Tongue (tissue), 2 donors: Measurements from ENCODE around the gene ABCB8. TPM values are rescaled to one million over a fixed set of nuclear protein-coding genes. Genes with fewer than 3 reads are reported as not detected.
"Not testable (repeated sequence)": the region's sequence is repeated elsewhere in the genome, so short reads cannot be mapped to it uniquely, and the experiment has no call there.

Source experiments
- DNase-seq: peaks from one replicate; pipeline ENCODE4 v3.0.0-alpha.2; 2015
- total RNA-seq: library from RNA; depleted of rRNA; stranded (reverse); fragments of >200 nt; gene quantifications from one replicate; pipeline ENCODE4 v1.2.3, GENCODE V29; 2014

ABCB8 gene
- total RNA-seq, 1 donor from 2014 or later, result 28.6 TPM

DNA sequence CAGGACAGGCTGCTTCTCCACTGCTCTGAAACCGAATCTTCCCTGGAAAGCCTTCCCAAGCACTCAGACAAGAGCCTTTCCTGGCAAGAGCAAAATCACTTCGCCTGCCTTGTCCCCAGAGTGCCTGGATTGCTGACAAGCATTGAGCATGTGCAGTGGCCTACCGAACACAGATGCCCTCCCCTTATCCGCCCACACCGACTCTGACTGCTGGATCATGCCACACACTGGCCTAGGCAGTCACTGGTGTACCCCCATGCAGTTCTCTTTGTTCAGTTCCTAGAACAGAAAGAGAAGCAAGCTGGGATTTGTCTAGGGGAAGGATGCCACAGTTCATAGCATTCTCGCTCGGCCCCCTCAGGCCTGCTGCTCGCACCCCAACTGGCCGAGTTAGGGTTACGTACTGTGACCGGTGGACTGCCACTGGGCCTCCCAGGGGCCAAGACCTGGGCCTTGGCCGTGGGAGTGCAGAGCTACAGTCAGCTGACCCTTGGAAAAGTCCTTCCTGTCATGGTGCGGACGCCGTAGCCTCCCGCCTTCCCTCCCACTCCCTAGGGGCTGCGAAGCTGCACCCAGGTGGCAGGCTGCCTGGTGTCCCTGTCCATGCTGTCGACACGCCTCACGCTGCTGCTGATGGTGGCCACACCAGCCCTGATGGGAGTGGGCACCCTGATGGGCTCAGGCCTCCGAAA, 6.9 kb downstream of the ABCB8 start:
- DNase-seq, result no peak

DNA sequence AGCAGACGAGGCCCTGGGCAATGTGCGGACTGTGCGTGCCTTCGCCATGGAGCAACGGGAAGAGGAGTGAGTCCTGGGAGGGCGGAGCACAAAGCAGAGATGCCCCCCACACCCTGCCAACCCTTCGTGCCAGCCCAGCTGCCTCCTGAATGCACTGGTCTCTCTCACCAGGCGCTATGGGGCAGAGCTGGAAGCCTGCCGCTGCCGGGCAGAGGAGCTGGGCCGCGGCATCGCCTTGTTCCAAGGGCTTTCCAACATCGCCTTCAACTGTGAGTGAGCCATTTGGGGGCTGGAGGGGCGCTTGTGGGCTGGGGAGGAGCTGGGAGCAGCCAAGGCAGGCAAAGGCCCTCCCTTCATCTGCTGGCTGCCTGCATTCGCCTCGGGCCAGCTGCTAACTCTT, 7.7 kb downstream of the ABCB8 start:
- no peak for DNase-seq

DNA sequence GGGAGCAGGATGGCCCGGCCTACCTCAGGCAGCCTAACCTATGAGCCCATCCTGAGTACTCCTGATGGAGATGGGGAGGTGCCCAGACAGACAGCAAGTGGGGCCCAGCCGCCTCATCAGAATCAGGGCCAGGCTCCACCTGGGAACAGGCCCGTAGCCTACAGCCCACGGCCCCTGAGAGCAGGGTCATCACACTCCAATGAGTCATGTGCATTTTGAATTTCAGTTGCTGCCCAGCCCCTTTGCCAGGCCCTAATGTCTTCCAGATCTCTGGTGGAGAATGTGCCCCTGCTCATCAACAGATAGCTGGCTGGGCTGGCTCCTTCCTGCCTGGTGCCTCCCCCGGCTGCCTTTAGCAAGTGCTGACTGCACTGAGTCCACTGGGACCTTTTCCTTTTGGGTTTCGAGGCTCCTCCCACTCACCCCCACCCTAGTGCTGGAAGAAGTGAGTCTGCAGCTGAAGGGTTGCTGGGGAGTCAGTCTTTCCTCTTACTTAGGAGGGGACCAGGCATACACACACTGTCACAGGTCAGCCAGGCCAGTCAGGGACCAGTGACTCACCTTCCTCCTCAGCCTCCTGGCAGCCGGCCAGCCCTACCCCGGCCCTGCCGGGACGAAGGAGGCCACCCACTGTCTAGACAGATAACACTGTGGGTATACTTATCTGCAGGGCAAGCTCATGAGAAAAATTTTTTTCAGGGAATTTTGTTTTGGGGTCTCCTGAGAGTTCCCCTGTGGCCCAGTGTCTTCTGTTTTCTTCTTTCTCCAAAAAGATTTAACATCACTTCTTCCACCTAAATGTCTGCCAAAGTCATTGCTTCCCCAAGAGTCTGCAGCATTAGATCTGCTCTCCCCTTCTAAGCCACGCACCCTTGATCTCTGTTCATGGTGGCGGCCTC, 10.9 kb downstream of the ABCB8 start:
- no peak for DNase-seq

DNA sequence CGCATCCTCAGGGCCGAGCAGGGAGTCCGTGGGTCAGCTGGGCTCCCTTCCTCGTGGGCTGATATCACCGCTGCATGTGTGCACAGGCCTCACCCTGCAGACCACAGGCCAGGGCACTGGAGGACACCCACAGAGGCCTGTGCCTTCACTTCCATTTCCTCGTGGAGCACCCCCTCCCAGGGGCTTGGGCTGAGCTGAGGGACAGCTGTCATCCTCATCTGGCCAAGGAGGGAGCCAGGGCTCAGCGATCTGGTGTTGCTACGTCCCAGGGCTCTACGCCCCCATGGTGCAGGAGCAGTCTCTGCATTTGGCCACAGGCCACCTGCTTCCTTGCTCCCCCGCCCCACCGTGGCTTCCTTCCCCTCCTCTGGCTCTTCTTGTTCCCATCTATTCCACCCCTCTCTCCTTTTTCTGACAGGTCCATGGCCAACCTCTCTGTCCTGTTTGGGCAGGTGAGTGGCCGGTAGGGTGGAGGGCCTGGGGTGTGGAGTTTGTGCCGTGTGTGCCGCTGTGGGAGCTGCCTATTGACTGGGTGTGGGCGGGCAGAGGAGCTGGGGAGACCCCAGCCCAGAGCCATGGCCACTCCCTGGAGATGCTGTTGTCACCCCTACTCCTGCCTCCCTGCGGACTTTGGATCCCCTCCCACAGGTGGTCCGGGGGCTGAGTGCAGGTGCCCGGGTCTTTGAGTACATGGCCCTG, 11.7 kb downstream of the ABCB8 start:
- DNase-seq, result no peak

DNA sequence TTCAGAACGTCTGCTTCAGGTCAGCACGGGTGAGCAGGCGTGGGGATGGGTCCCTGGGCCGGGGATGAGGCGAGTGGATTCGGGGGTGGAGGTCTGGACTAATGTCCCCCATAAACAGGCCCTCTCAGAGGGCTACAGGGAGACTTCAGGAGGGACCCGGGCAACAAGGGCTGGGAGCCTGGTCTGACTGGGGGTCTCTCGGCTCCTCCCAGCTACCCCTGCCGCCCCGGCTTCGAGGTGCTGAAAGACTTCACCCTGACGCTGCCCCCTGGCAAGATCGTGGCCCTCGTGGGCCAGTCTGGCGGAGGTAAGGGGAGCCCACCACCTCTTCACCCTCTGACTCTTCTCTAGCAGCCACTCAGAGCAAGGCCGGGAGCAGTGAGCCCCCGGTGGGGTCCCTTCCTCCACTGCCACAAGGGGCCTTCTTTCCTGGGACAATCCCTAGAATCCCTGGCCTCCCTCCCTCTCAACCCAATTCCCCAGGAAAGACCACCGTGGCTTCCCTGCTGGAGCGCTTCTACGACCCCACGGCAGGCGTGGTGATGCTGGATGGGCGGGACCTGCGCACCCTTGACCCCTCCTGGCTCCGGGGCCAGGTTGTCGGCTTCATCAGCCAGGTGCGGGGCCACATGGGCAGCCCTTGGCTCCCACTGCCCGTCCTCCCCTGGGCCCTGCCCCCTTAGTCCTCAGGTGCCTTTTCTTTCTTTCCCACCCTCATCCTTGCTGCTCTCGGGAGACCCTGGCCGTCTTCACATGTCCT, 12.5 kb downstream of the ABCB8 start:
- DNase-seq, result no peak

DNA sequence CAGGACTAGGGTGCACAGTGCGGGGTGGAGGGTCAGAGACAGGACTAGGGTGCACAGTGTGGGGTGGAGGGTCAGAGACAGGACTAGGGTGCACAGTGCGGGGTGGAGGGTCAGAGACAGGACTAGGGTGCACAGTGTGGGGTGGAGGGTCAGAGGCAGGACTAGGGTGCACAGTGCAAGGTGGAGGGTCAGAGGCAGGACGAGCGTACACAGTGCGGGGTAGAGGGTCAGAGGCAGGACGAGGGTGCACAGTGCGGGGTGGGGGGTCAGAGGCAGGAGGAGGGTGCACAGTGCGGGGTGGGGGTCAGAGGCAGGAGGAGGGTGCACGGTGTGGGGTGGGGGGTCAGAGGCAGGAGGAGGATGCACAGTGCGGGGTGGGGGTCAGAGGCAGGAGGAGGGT, 15.2 kb downstream of the ABCB8 start:
- DNase-seq, result not testable (repeated sequence)

DNA sequence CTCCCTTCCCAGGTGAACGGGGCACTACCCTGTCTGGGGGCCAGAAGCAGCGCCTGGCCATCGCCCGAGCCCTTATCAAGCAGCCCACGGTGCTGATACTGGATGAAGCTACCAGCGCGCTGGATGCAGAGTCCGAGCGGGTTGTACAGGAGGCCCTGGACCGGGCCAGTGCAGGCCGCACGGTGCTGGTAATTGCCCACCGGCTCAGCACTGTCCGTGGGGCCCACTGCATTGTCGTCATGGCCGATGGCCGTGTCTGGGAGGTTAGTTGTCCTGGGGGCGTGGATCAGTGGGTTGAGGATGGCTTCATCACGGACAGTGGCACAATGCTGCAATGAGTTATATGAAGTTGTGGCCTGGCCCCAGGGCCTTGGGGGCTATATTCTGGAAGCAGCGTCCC, 15.7 kb downstream of the ABCB8 start:
- no peak for DNase-seq

DNA sequence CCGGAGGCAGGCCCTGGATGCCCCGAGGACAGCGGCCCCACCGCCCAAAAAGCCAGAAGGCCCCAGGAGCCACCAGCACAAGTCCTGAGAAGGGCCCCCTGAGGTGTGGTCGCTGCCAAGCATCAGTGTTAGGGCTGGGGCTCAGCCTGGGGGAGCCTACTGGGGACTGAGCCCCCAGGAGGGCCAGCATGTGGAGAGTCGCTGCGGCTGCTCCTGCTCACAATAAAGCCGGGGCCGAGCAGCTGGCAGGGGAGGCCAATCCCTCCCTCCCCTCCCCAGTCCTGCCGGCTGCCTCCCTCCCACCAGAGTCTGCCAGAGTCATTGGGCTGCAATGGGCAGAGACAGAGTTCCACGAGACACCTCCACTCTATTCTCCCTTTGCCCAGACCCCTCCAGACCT, 17.0 kb downstream of the ABCB8 start:
- peak; percentile 66 for DNase-seq

DNA sequence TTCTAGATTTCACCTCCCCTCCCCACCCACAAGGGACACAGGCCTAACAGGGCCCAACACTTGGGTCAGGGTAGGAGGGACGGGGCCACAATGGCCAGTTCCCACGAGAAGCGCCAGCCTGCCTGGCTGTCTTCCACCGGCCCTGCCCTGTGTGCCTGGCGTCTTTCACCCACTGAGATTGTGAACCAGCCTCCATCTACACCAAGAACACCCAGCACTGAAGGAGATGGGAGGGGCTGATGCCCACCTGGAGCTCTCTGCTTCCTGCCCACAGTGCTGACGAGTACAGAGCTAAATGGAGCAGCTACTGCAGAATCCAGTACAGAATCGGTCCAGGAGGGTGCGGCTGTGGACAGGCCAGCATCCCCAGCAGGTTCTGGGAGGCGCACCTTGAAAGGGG, 17.7 kb downstream of the ABCB8 start:
- DNase-seq, result no peak

DNA sequence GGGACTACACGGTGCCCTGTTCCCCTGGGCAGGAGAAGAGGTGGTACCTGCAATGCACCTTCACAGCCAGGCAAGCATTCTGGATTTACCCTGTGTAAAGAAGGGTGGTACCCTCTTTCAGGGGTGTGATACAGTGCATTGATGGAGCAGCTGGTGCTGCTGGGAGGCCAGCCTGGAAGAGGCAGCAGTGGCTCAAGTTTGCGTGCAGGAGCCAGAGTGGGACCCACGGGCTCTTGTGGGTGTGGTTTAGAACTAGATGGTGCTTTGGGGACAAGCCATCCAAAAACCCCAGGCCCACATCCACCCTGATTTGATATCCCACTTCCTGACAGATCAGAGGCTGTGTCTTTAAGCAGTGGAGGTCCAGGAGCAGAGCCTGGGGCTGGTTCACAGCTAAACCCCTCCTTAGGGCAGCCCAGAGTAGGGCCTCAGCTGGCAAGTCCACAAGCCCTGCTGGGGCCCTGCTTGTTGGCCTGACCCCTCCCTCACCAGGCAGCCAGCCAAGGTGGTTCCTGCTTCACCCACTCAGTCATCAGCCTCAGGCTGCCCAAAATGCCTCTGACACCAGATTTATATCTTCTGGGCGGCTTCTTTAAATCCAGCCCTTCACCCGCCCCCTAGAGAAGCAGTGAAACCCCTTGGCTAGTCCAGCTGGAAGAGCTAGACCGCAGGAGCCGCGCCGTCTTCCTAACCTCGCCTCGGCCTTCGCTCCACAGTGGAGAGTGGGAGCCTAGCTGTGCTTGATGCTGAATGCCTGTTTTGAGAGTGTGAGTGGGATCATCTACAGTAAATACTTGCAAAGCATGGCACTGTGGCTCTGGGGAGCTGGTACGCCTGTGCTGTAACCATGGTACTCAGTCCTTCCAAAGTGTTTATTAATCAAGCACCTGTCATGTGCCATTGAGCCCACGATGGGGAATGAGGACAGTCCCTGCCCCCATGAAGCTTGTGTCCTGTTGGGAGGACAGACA, 18.6 kb downstream of the ABCB8 start:
- DNase-seq, result peak; percentile 86

DNA sequence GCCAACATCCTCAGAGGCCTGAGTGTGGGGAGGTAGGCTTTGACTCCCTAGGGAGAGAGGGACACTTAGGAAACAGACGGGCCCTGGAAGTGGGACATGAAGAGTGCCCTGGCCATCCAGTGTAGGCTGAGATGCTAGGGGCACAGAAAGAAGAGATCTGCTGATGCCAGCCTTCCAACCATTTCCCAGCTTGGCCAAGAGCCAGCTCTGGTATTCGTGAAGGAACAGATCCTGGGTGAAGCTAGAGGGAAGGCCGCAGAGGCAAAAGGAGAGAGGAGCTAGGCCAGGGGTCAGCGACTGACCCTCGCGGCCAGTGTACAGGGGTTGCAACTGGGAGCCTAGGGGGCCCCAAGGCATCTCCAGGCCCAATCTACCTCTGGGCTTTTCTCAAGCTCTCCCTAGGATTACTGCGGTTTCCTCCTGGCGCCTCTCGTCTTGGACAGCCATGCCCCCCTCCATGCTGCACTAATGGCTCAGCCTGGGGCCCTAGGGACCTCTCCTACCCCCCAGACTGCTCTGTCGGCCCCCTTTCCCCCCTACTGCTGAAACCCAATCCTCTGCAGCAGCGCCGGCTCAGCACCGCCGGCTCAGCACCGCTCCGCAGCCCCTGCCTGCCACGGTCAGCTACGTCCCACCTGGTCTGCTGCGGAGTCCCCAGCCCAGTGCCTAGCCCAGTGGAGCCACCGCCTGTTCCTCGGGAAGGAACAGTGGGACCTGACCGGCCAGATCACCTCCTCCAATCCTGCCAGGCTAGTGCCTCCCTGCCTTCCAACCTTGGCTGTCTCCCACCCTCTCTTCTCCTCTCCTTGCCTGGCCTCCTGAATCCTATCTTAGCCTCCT, 19.9 kb downstream of the ABCB8 start, which contains the start of gene ASIC3:
TSS of gene ASIC3 (plus strand) at position 556 of the 840 bp plus-strand sequence. CDS start 355 bp downstream, outside the sequence.
- peak; percentile 56 for DNase-seq

DNA sequence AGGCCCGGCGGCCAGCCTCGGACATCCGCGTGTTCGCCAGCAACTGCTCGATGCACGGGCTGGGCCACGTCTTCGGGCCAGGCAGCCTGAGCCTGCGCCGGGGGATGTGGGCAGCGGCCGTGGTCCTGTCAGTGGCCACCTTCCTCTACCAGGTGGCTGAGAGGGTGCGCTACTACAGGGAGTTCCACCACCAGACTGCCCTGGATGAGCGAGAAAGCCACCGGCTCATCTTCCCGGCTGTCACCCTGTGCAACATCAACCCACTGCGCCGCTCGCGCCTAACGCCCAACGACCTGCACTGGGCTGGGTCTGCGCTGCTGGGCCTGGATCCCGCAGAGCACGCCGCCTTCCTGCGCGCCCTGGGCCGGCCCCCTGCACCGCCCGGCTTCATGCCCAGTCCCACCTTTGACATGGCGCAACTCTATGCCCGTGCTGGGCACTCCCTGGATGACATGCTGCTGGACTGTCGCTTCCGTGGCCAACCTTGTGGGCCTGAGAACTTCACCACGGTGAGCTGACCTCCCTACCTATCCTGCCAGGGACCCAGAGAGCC, 20.7 kb downstream of the ABCB8 start:
- no peak for DNase-seq

DNA sequence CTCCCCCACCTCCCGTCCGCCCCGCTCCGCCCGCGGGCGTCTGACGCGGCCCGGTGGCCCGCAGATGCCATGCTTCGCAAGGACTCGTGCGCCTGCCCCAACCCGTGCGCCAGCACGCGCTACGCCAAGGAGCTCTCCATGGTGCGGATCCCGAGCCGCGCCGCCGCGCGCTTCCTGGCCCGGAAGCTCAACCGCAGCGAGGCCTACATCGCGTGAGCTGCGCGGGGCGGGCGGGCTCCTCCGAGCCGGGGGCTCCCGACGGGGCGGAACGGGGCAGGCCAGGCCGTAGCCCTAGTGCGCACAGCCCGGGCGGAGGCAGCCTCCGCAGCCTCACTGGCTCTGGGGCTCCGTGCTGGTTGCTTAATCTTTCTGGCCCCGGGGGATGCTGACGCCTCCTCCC, 22.9 kb downstream of the ABCB8 start:
- DNase-seq, result peak; percentile 85

DNA sequence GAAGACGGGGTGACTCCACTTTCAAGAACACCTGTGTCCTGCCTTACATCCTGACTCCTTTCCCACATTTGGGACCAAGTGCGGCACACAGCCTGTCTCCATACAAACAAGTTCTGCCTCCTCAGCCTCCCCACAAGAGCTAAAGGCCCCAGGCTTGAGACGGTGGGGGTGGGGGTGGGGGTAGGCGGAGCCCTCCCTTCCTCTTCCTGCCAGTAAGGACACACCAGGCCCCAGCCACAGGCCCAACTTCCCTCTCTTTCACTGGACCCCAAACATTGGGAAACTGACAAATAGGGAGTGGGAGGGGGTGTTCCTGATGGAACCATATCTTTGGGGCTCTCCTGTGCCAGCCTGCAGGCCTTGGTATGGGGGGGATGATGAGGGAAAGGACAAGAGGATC, 24.8 kb downstream of the ABCB8 start:
- no peak for DNase-seq

DNA sequence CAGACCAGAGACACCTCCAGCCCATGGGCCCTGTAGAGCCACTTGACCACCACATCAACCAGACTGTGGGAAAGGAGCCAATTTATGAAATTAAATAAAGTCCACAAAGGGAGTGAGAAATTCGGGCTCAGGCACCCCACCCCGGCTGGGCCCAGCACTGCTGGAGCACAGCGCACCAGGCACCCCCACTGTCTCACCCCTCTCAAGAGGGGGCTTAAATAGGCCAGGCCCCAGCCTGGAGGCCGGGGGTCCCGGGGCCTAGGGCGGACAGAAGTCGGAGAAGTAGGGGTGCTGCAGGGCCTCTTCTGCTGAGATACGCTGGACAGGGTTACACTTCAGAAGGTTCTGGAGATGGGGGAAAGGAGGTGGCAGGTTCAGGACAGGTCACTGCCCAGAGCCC, 25.5 kb downstream of the ABCB8 start:
- no peak for DNase-seq

DNA sequence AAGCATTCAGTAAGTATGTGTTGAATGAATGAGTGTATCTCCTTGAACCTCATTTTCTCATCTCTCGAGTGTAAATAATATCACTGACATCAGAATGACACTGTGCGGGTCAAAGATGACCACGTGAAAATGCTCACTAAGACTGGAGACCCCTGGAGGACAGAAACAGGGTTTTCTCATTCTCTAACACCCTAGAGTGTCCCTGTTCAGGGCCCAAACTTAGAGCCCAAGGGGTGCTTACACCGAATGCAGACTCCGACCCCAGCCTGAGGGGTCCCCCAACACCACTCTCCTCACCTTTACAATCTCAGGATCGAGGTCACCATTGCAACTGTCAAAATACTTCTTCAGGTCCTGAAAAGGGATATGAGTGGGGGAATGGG, 28.0 kb downstream of the ABCB8 start:
- no peak for DNase-seq

DNA sequence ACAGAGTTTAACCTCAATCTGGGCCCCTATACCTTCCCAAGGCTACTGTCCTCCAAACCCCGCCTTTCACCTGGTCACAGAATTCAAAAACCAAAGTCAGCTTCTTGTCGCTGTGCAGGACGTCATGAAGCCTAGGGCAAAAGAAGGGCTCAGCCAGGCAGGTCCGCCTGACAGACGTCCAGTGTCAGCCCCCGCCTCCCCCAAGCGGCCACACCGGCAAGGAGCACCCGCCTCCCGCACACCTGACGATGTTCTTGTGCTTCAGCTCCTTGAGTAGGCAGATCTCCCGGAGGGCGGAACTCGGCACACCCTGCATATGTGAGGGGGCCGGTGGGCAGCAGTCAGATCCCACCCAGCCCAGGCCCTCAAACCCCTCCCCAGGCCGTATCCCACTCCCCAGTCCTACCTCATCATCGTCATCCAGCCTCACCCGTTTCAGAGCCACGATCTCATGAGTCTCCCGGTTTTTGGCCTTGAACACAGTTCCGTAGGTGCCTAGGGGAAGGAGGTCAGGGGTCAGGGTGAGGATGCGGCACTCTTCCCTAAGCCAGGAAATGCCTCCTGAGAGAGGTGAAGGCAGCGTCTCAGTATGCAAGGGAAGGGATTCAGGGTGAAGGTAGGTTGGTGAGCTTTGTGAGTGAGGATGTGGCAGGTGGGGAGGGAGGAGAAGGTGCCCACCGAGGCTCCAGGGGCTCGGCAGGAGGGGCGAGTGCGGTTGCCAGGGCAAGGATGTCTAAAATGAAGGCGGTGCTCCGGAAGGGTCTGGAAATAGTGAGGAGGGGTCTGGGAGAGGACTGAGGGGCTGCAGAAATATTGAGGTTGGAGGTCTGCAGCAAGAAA, 28.6 kb downstream of the ABCB8 start:
- DNase-seq, result no peak

DNA sequence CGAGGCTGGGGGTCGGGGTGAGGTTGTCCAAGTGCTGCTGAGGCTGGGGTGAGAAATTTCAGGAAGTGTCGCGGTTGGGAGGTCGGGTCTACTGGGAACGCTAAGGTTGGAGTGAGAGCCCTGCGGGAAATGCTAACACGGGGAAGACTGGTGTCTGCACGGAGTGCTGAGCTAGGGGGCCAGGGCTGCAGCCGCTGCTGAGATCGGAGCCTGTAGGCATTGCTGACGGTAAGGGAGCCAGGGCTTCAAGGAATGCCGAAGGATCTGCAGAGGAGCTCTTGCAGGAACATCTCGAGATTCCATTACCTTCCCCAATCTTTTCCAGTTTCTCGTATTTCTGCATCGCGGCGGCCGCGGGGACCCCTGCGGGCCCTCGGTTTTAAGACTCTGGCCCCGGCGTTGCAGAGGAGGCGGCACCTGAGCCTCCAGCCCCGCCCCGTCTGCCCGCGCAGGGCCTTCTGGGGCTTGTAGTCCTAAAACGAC, 29.3 kb downstream of the ABCB8 start, which contains the start of gene CDK5:
TSS of gene CDK5 (minus strand) at position 392 of the 483 bp plus-strand sequence. CDS start at position 343, 49 bp downstream.
- DNase-seq, result no peak
